Neural cell (in vitro differentiated cells): ENCODE results near the gene LSM8. TPM values are rescaled to one million over a fixed set of nuclear protein-coding genes. Genes with fewer than 3 reads are reported as not detected.
"Not testable (repeated sequence)": the region's sequence is repeated elsewhere in the genome, so short reads cannot be mapped to it uniquely, and the experiment has no call there.

Experiments
- H2AFZ ChIP-seq: fragments of 200-600, 300-800 bp; sonication (generic), shearing (Covaris generic); 2 replicates; pipeline ENCODE4 v1.6.0; 2014; ENCODE audit warnings: low read depth, mild to moderate bottlenecking, antibody characterized with exemption, low read length, moderate library complexity
- H3F3A ChIP-seq: fragments of 200-600 bp; shearing (Covaris generic); 2 replicates; pipeline ENCODE4 v1.6.1; 2016; ENCODE audit warnings: mild to moderate bottlenecking, moderate library complexity, mixed read lengths, antibody characterized with exemption, low read length; ENCODE audit not compliant: insufficient read depth, poor library complexity, severe bottlenecking
- H3K27ac ChIP-seq: fragments of 200-600, 300-800 bp; sonication (generic), shearing (Covaris generic); 2 replicates; pipeline ENCODE4 v1.5.1; 2014; ENCODE audit warnings: mild to moderate bottlenecking, low read length, moderate library complexity
- H3K27me3 ChIP-seq: fragments of 300-800, 200-600 bp; sonication (generic), shearing (Covaris generic); 2 replicates; pipeline ENCODE4 v1.6.0; 2014; ENCODE audit warnings: mild to moderate bottlenecking, low read depth, low read length, moderate library complexity; ENCODE audit not compliant: insufficient read depth
- H3K36me3 ChIP-seq: fragments of 300-800, 200-600 bp; sonication (generic), shearing (Covaris generic); 2 replicates; pipeline ENCODE4 v1.5.1; 2014; ENCODE audit warnings: mild to moderate bottlenecking, antibody characterized with exemption, low read length, moderate library complexity; ENCODE audit not compliant: insufficient read depth
- H3K4me2 ChIP-seq: fragments of 300-800, 200-600 bp; sonication (generic), shearing (Covaris generic); 2 replicates; pipeline ENCODE4 v1.6.0; 2014; ENCODE audit warnings: mild to moderate bottlenecking, low read length
- H3K4me3 ChIP-seq: fragments of 300-800, 200-600 bp; sonication (generic), shearing (Covaris generic); 2 replicates; pipeline ENCODE4 v1.5.1; 2014; ENCODE audit warnings: mild to moderate bottlenecking, low read length, moderate library complexity
- H3K79me2 ChIP-seq: fragments of 200-600 bp; shearing (Covaris generic); replicated peaks from 2 replicates; pipeline ENCODE4 v1.6.0; 2014; ENCODE audit warnings: mild to moderate bottlenecking, low read length, moderate library complexity; ENCODE audit not compliant: insufficient read depth
- H3K9ac ChIP-seq: fragments of 300-800, 200-600 bp; sonication (generic), shearing (Covaris generic); 2 replicates; pipeline ENCODE4 v1.6.1; 2016; ENCODE audit warnings: mild to moderate bottlenecking, low read length, mixed read lengths
- H3K9me2 ChIP-seq: fragments of 200-600 bp; shearing (Covaris generic); 2 replicates; pipeline ENCODE4 v1.6.1; 2016; ENCODE audit warnings: mild to moderate bottlenecking, low read length, mixed read lengths; ENCODE audit not compliant: insufficient read depth
- H3K9me3 ChIP-seq: fragments of 200-600, 300-800 bp; sonication (generic), shearing (Covaris generic); 2 replicates; pipeline ENCODE4 v1.6.1; 2016; ENCODE audit warnings: mild to moderate bottlenecking, mixed run types, low read length, moderate library complexity, mixed read lengths
- H4K20me1 ChIP-seq: fragments of 200-600 bp; shearing (Covaris generic); 2 replicates; pipeline ENCODE4 v1.6.1; 2016; ENCODE audit warnings: mild to moderate bottlenecking, mixed run types; ENCODE audit not compliant: insufficient read depth
- CTCF ChIP-seq: fragments of 450-650 bp; IDR thresholded peaks from 2 replicates; pipeline ENCODE4 v1.5.1; 2014; ENCODE audit warnings: antibody characterized with exemption, mild to moderate bottlenecking, moderate library complexity; ENCODE audit not compliant: poor library complexity, severe bottlenecking
- EP300 ChIP-seq: fragments of 450-650 bp; conservative IDR thresholded peaks from 2 replicates; pipeline ENCODE4 v1.6.1; 2014; ENCODE audit warnings: antibody characterized with exemption, mild to moderate bottlenecking, moderate library complexity; ENCODE audit not compliant: poor library complexity, severe bottlenecking
- EZH2 ChIP-seq: fragments of 200-600, 300-800 bp; shearing (Covaris generic), sonication (generic); IDR thresholded peaks from 2 replicates; pipeline ENCODE4 v1.6.1; 2014; ENCODE audit warnings: antibody characterized with exemption, low read length, borderline replicate concordance, mild to moderate bottlenecking; ENCODE audit not compliant: insufficient read depth, poor library complexity, severe bottlenecking
- MXI1 ChIP-seq: fragments of 450-650 bp; conservative IDR thresholded peaks from 2 replicates; pipeline ENCODE4 v1.6.1; 2014; ENCODE audit warnings: antibody characterized with exemption, mild to moderate bottlenecking; ENCODE audit not compliant: poor library complexity, severe bottlenecking
- POLR2AphosphoS5 ChIP-seq: IDR thresholded peaks from 2 replicates; pipeline ENCODE4 v1.6.1; 2012
- RAD21 ChIP-seq: fragments of 450-650 bp; conservative IDR thresholded peaks from 2 replicates; pipeline ENCODE4 v1.6.1; 2014; ENCODE audit warnings: antibody characterized with exemption, mild to moderate bottlenecking, moderate library complexity
- REST ChIP-seq: IDR thresholded peaks from 2 replicates; pipeline ENCODE4 v1.6.1; 2012; ENCODE audit warnings: borderline replicate concordance
- SMC3 ChIP-seq: fragments of 450-650 bp; conservative IDR thresholded peaks from 2 replicates; pipeline ENCODE4 v1.6.1; 2014; ENCODE audit warnings: antibody characterized with exemption, mild to moderate bottlenecking, moderate library complexity; ENCODE audit not compliant: poor library complexity
- TAF1 ChIP-seq: IDR thresholded peaks from 2 replicates; pipeline ENCODE4 v1.6.1; 2012; ENCODE audit warnings: low read depth
- polyA plus RNA-seq: library from polyadenylated mRNA; depleted of rRNA; stranded (reverse); fragments of >200 nt; gene quantifications from 2 replicates; pipeline ENCODE4 v1.2.3, GENCODE V29; 2014

Gene LSM8
- polyA plus RNA-seq, 1 donor from 2014 or later: 157 TPM

GRCh38 chr7:118233799-118234198 is 49.8 kb downstream of the LSM8 start:
- TF ChIP-seq REST (no peak), POLR2AphosphoS5 (no peak), MXI1 (no peak), TAF1 (no peak), RAD21 (no peak), EZH2 (no peak), EP300 (no peak), SMC3 (no peak), CTCF (no peak)
- no peak overlapping the region for H3K9ac ChIP-seq
- H3K4me3 ChIP-seq: no peak overlapping the region
- no peak overlapping the region for H3K4me2 ChIP-seq
- no peak overlapping the region for H2AFZ ChIP-seq
- H4K20me1 ChIP-seq: no peaks in the 10 kb centered on the region
- H3K9me2 ChIP-seq: no peaks in the 10 kb centered on the region
- H3K79me2 ChIP-seq: no peaks in the 10 kb centered on the region
- no peaks in the 10 kb centered on the region for H3K9me3 ChIP-seq
- no peak overlapping the region for H3K27ac ChIP-seq
- no peaks in the 10 kb centered on the region for H3K36me3 ChIP-seq
- H3K27me3 ChIP-seq: no peaks in the 10 kb centered on the region
- H3F3A ChIP-seq: no peaks in the 10 kb centered on the region

- Histone ChIP-seq H3K4me2 (no peak overlapping the region), H3K9ac (no peak overlapping the region)
These were observed 55.0 kb downstream of the LSM8 start for GRCh38 chr7:118239014-118239413.

GRCh38 chr7:118240320-118240719 is 56.4 kb downstream of the LSM8 start:
- H2AFZ ChIP-seq, H3K4me3 ChIP-seq, H3K79me2 ChIP-seq, H3F3A ChIP-seq, H3K4me2 ChIP-seq, H3K9ac ChIP-seq, H3K27me3 ChIP-seq, H3K36me3 ChIP-seq, H3K9me2 ChIP-seq, H3K9me3 ChIP-seq, H4K20me1 ChIP-seq, H3K27ac ChIP-seq: not testable (repeated sequence)

More at GRCh38 chr7:118239014-118239413, 55.0 kb downstream of the LSM8 start:
- Histone ChIP-seq H3F3A (no peaks in the 10 kb centered on the region), H3K36me3 (no peaks in the 10 kb centered on the region), H3K27me3 (no peaks in the 10 kb centered on the region), H3K4me3 (no peak overlapping the region), H3K79me2 (no peaks in the 10 kb centered on the region), H3K9me2 (no peaks in the 10 kb centered on the region), H3K9me3 (no peaks in the 10 kb centered on the region), H3K27ac (no peak overlapping the region), H2AFZ (no peak overlapping the region), H4K20me1 (no peaks in the 10 kb centered on the region)
- no peak for TF ChIP-seq TAF1
- no peak for TF ChIP-seq EZH2
- no peak for TF ChIP-seq CTCF
- no peak for TF ChIP-seq MXI1
